Skeletal muscle satellite cell (primary cell): ENCODE results near the gene HEY2.
"Not testable (repeated sequence)": the region's sequence is repeated elsewhere in the genome, so short reads cannot be mapped to it uniquely, and the experiment has no call there.

Experiments used
- H3K27me3 ChIP-seq: 2 replicates; pipeline ENCODE4 v1.7.0; 2013; ENCODE audit warnings: low read length; ENCODE audit not compliant: control insufficient read depth, insufficient read depth
- H3K36me3 ChIP-seq: 2 replicates; pipeline ENCODE4 v1.7.0; 2013; ENCODE audit warnings: mild to moderate bottlenecking, control low read depth, low read length; ENCODE audit not compliant: insufficient read depth
- H3K4me1 ChIP-seq: 2 replicates; pipeline ENCODE4 v1.7.0; 2013; ENCODE audit warnings: low read length; ENCODE audit not compliant: control insufficient read depth, insufficient read depth
- H3K4me2 ChIP-seq: 2 replicates; pipeline ENCODE4 v1.7.0; 2013; ENCODE audit warnings: mild to moderate bottlenecking, low read length
- H3K4me3 ChIP-seq: 2 replicates; pipeline ENCODE4 v1.7.0; 2013; ENCODE audit warnings: low read length
- H3K9ac ChIP-seq: 2 replicates; pipeline ENCODE4 v1.7.0; 2013; ENCODE audit warnings: mild to moderate bottlenecking, low read depth, low read length, moderate library complexity
- H3K9me3 ChIP-seq: replicated peaks from 2 replicates; pipeline ENCODE4 v1.7.0; 2013; ENCODE audit warnings: mild to moderate bottlenecking, control low read depth, low read length

HEY2 gene

DNA sequence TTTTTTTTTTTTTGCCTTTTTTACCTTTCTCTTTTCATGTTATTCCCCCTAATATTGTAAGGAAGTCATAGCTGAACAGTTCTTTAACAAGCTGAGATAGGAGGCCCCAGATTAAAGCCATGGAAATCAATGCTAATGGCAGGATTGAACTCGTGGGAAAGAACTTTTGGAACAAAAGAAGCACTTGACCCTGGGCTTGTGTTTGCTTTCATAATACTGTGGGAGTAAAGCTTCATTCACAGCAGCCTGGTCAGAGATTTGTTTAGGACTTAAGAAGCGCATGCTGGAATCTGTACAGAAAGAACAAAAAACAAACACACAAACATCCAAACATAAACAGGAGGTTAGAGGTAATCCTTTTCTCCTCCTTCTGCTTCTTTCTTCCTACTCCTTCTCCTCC, 5.1 kb downstream of the HEY2 start:
- H3K4me1 ChIP-seq, result peaks cover 5% of the 10 kb centered on the region

DNA sequence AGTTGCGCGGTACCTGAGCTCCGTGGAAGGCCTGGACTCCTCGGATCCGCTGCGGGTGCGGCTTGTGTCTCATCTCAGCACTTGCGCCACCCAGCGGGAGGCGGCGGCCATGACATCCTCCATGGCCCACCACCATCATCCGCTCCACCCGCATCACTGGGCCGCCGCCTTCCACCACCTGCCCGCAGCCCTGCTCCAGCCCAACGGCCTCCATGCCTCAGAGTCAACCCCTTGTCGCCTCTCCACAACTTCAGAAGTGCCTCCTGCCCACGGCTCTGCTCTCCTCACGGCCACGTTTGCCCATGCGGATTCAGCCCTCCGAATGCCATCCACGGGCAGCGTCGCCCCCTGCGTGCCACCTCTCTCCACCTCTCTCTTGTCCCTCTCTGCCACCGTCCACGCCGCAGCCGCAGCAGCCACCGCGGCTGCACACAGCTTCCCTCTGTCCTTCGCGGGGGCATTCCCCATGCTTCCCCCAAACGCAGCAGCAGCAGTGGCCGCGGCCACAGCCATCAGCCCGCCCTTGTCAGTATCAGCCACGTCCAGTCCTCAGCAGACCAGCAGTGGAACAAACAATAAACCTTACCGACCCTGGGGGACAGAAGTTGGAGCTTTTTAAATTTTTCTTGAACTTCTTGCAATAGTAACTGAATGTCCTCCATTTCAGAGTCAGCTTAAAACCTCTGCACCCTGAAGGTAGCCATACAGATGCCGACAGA, 9.9 kb downstream of the HEY2 start:
- no peaks in the 10 kb centered on the region for H3K9me3 ChIP-seq
- no peak overlapping the region for H3K4me3 ChIP-seq
- H3K4me2 ChIP-seq, result no peak overlapping the region
- no peak overlapping the region for H3K9ac ChIP-seq
- H3K4me1 ChIP-seq, result no peaks in the 10 kb centered on the region
- H3K27me3 ChIP-seq, result peaks cover 60% of the 10 kb centered on the region
- H3K36me3 ChIP-seq, result no peaks in the 10 kb centered on the region

More for the DNA sequence above, 5.1 kb downstream of the HEY2 start:
- H3K9ac ChIP-seq, result no peak overlapping the region
- H3K27me3 ChIP-seq, result peaks cover 83% of the 10 kb centered on the region
- H3K4me2 ChIP-seq, result no peak overlapping the region
- H3K9me3 ChIP-seq, result no peaks in the 10 kb centered on the region
- no peak overlapping the region for H3K4me3 ChIP-seq
- no peaks in the 10 kb centered on the region for H3K36me3 ChIP-seq

DNA sequence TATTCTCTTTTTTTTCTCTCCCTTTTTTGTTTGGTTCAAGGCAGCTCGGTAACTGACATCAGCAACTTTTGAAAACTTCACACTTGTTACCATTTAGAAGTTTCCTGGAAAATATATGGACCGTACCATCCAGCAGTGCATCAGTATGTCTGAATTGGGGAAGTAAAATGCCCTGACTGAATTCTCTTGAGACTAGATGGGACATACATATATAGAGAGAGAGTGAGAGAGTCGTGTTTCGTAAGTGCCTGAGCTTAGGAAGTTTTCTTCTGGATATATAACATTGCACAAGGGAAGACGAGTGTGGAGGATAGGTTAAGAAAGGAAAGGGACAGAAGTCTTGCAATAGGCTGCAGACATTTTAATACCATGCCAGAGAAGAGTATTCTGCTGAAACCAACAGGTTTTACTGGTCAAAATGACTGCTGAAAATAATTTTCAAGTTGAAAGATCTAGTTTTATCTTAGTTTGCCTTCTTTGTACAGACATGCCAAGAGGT, 10.6 kb downstream of the HEY2 start:
- H3K4me2 ChIP-seq, result no peak overlapping the region
- H3K4me1 ChIP-seq, result no peaks in the 10 kb centered on the region
- H3K27me3 ChIP-seq, result peaks cover 60% of the 10 kb centered on the region
- no peak overlapping the region for H3K9ac ChIP-seq
- no peaks in the 10 kb centered on the region for H3K36me3 ChIP-seq
- no peak overlapping the region for H3K4me3 ChIP-seq
- no peaks in the 10 kb centered on the region for H3K9me3 ChIP-seq

DNA sequence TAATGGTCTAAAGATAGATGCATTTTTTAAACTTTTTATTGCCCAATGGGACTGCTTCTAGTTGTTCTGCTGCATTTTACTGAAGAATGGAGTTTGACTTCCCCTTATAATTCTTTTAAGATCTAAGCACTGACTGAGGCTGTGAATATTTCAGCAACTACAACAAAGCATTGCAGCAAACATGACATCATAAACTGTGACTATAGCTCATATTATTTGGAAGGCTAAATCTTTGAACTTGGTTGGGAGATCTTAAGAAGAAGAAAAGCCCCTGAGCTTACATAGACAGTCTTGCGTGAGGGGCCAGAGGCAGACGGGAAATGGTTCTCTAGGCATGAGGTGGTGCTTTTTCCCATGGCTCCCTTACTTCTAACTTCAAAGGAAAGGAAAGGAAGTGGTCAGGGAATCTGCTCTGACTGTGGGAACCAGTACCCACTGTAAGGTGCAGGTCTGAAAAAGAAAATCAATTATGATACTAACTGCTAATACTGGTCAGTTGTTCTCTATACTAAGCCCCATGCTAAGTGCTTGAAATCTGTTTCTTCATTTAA, 14.8 kb downstream of the HEY2 start:
- peaks cover 52% of the 10 kb centered on the region for H3K27me3 ChIP-seq
- H3K9me3 ChIP-seq, result no peaks in the 10 kb centered on the region
- no peak overlapping the region for H3K9ac ChIP-seq
- H3K4me1 ChIP-seq, result no peaks in the 10 kb centered on the region
- no peak overlapping the region for H3K4me2 ChIP-seq
- no peaks in the 10 kb centered on the region for H3K36me3 ChIP-seq
- H3K4me3 ChIP-seq, result no peak overlapping the region

DNA sequence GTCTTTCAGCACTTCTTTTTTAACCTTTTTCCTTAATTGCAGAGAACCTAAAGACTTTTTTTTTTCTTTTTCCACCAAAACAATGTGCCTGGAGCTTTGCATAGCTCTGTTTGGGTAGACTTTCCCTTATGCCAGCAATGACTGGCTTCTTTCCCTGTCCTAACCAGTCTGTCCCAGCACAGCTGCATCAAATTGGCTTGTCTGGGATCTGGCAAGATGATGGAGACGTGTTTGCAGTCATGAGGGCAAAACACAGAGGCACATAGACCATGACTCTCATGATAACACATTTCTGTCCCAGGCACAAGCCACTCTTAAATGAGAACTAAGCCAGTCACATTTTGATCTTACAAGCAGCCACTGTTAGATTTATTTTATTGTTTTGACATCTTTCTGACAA, 16.5 kb downstream of the HEY2 start:
- H3K27me3 ChIP-seq, result peaks cover 43% of the 10 kb centered on the region
- H3K4me2 ChIP-seq, result no peak overlapping the region
- no peak overlapping the region for H3K4me3 ChIP-seq
- H3K9ac ChIP-seq, result no peak overlapping the region
- no peaks in the 10 kb centered on the region for H3K9me3 ChIP-seq
- H3K4me1 ChIP-seq, result no peaks in the 10 kb centered on the region
- H3K36me3 ChIP-seq, result no peaks in the 10 kb centered on the region

DNA sequence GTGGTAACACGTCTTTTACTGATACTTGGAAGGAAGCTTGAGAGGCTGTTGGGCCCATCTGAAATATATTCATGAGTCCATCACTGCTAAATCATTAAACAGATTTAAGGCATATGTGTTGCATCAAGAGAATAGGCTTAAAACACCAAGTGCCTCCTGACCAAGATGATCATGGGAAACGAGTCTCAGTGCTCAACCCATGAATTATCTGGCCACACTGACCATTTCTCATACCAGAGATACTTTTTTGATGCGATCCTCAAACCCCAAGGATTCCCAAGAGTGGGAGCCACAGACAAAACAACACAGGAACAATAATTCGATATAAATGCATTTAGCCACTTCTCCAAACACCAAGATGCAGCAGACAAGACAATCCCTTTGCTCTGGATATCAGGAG, 17.2 kb downstream of the HEY2 start:
- Histone ChIP-seq H3K36me3 (no peaks in the 10 kb centered on the region), H3K4me3 (no peak overlapping the region), H3K4me1 (no peaks in the 10 kb centered on the region), H3K9ac (no peak overlapping the region), H3K9me3 (no peaks in the 10 kb centered on the region), H3K4me2 (no peak overlapping the region), H3K27me3 (peaks cover 38% of the 10 kb centered on the region)

DNA sequence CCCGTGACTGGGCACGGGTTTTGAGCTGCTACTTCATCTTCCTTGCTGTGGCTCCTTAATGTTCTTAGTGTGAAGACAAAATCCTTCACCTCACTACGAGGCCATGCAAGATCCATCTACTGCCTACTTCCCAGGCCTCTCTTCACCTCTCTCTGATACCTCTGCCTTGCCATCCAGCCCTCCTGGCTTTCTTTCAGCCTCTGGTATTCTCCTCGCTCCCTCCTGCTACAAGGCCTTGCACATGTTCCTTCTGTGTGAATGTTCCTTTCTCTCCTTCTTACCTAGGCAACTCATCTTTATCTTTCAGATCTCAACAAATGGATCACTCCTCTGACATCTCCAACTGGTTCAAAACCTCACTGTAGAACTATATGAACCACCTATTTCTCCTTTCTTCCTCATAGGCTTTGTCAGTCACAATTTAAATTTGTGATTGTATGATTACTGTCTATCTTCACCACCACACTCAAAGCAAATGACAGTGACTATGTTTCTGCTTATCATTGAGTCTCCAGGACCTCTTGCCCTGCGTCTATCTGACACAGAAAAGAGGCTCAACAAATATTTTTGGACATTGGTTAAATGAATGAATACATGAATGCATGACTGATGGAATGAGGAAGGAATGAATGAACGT, 19.8 kb downstream of the HEY2 start:
- peaks cover 40% of the 10 kb centered on the region for H3K27me3 ChIP-seq
- H3K4me3 ChIP-seq, result no peak overlapping the region
- H3K4me1 ChIP-seq, result no peaks in the 10 kb centered on the region
- no peaks in the 10 kb centered on the region for H3K9me3 ChIP-seq
- H3K4me2 ChIP-seq, result no peak overlapping the region
- no peak overlapping the region for H3K9ac ChIP-seq
- no peaks in the 10 kb centered on the region for H3K36me3 ChIP-seq

DNA sequence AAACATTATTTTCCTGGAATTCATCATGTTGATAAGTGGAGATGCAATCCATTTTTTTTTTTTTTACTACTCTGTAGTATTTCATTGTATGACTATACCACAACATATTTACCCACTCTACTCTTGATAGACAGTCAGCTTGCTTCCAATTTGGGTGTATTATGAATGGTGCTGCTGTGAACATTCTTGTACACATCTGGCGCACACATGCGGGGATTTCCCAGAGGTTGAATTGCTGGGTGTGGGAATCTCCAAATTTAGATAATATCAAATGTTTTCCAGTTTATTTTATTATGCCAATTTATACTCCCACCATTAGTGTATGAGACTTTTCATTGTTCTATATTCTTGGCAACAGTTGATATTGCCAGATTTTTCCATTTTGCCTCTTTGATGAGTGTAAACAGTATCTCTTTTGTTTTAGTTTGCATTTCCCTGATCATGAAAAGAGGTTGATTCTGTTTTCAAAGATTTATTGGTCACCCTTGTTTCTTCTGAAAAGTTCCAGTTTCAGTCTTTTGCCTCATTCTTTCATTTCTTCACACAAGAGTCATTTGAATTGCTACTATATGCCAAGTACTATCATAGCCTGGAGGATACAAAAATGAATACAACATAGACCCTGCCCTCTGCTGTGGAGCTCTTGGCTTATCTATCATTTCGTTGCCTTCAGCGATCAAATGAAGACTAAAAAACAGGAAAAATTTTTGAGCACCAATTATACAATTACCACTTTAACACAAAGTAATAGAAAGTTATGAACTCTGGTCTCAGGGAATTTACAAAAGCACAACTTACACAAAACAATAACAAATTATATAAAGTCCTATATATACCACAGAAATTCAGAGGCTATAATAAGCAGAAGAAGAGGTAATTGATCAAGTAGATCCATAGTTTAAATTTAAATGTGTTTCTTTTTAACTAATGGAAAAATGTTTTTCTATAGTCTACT, 24.2 kb downstream of the HEY2 start:
- Histone ChIP-seq H3K4me1 (no peaks in the 10 kb centered on the region), H3K9me3 (no peaks in the 10 kb centered on the region), H3K4me3 (no peak overlapping the region), H3K27me3 (peaks cover 33% of the 10 kb centered on the region), H3K36me3 (no peaks in the 10 kb centered on the region), H3K4me2 (no peak overlapping the region), H3K9ac (no peak overlapping the region)

DNA sequence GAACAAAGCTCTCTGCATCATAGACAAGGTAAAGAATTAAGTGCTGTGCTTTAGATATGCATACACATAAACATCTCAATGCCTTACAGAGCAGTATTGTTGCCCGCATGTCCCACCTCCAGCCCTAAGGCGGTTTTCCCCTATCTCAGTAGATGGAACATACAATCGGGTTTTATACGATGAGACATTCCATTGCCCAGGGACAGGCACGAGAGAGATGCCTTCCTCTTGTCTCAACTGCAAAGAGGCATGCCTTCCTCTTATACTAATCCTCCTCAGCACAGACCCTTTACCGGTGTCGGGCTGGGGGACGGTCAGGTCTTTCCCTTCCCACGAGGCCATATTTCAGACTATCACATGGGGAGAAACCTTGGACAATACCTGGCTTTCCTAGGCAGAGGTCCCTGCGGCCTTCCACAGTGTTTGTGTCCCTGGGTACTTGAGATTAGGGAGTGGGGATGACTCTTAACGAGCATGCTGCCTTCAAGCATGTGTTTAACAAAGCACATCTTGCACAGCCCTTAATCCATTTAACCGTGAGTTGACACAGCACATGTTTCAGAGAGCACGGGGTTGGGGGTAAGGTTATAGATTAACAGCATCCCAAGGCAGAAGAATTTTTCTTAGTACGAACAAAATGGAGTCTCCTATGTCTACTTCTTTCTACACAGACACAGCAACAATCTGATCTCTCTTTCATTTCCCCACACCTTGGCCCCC, 26.8 kb downstream of the HEY2 start:
- not testable (repeated sequence) for H3K4me1 ChIP-seq, H3K9ac ChIP-seq, H3K4me3 ChIP-seq, H3K36me3 ChIP-seq, H3K4me2 ChIP-seq, H3K9me3 ChIP-seq
- H3K27me3 ChIP-seq, result peaks cover 29% of the 10 kb centered on the region

DNA sequence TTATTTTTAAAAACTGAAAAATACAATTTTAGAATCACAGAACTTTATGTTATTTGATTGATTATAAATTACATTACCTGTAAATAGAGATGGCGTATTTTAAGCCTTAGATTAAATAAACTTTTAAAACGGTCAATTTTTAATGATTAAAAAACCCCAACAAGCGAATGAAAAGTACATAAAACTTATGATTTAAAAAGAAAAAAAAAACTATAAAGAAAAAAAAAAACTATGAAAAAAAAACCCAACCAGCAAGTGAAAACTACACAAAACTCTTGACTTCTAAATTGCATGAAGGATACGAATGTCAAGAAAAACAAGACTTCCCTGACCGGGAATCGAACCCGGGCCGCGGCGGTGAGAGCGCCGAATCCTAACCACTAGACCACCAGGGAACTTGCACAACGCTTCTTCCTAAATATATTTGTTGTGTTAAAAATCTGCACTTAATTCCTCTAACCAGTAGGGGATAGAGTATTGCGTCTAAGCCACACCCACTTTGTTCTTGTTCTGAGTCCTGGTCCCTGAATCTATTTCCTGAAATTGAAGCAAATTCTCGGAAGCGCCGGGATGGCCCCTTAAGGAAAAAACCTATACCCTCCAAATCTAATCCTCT, 30.6 kb downstream of the HEY2 start:
- Histone ChIP-seq H3K9ac (peak overlapping the region; percentile 80), H3K9me3 (no peaks in the 10 kb centered on the region), H3K4me2 (peak overlapping the region; percentile 82), H3K4me3 (peak overlapping the region; percentile 74), H3K4me1 (peaks cover 22% of the 10 kb centered on the region), H3K27me3 (peaks cover 12% of the 10 kb centered on the region), H3K36me3 (no peaks in the 10 kb centered on the region)
